ENCODE results near the gene COL15A1. TPM values are rescaled to one million over a fixed set of nuclear protein-coding genes. Genes with fewer than 3 reads are reported as not detected.

COL15A1 gene
- total RNA-seq, 4 donors from 2014 or later = 4.0 to 7.8 (median 6.8) TPM

DNA sequence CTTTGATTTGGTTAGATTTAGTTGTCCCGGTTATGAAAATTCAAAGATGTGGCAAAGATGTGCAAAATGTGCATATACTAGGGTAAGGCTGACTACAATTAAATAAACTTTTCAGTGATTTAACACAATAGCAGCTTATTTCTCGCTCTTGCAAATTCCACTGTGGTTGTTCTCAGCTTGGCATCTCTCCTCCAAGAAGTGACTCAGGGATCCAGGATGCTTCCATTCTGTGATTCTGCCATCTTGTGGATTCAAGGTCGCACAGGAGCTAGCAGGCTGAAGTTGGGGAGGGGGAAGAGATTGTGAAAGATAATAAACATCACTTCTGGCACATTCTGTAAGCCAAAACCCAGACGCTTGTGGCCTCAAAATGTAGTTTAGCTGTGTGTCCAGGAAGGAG is 101.1 kb downstream of the COL15A1 start:
- no peaks in the 10 kb centered on the region for H3K36me3 ChIP-seq
- no peaks in the 10 kb centered on the region for H3K4me1 ChIP-seq
- TF ChIP-seq POLR2A (IDR thresholded peaks at IDR 0.05) = no peak
- TF ChIP-seq CTCF (IDR thresholded peaks at IDR 0.05 in 4 of 5, conservative IDR thresholded peaks at IDR 0.05 in 1 of 5) = no peak
- H3K27ac ChIP-seq = no peak overlapping the region
- no peaks in the 10 kb centered on the region for H3K9me3 ChIP-seq
- in situ Hi-C loops (cut with MboI; ENCODE audit: low sequenced_read_pairs in 4 of 4) = no loop called here
- intact Hi-C loops (cut with DNase I; ENCODE audit: low total_unique reads) = no loop called here
- no peaks in the 10 kb centered on the region for H3K27me3 ChIP-seq
- H3K4me3 ChIP-seq = no peak overlapping the region
- no peak for ATAC-seq
- no peak for DNase-seq

GRCh38 chr9:99046068-99046467 is 102.4 kb downstream of the COL15A1 start:
- Histone ChIP-seq H3K9me3 (no peaks in the 10 kb centered on the region), H3K27me3 (no peaks in the 10 kb centered on the region), H3K4me3 (no peak overlapping the region), H3K27ac (no peak overlapping the region), H3K4me1 (no peaks in the 10 kb centered on the region), H3K36me3 (no peaks in the 10 kb centered on the region)
- ATAC-seq = no peak
- TF ChIP-seq POLR2A (IDR thresholded peaks at IDR 0.05) = no peak
- no peak for TF ChIP-seq CTCF (IDR thresholded peaks at IDR 0.05 in 4 of 5, conservative IDR thresholded peaks at IDR 0.05 in 1 of 5)
- intact Hi-C loops (cut with DNase I; ENCODE audit: low total_unique reads) = no loop called here
- no peak for DNase-seq
- in situ Hi-C loops (cut with MboI; ENCODE audit: low sequenced_read_pairs in 4 of 4) = no loop called here

GRCh38 chr9:99046542-99047071 is 102.9 kb downstream of the COL15A1 start:
- Histone ChIP-seq H3K36me3 (no peaks in the 10 kb centered on the region), H3K27ac (no peak overlapping the region)

DNA sequence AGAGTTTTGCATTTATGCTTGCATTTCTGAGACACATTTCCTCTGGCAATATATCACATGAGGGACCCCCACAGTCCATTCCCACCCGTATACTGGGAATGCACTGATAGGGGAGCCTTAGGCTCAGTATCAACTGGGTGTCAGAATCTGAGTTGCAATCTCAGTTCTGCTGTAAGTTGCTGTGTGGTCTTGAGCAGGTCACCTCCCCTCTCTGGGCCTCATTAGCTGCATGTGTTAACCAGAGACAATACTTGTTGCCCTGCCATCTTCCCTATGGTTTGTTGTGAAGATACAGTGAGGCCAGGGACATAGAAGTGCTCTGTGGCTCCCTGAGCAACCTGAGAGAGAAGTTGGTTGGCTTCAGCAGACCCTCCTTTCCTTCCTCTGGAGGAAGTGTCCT is 105.5 kb downstream of the COL15A1 start:
- in situ Hi-C loops (cut with MboI; ENCODE audit: low sequenced_read_pairs in 4 of 4) = no loop called here
- H3K4me1 ChIP-seq = no peaks in the 10 kb centered on the region
- H3K36me3 ChIP-seq = no peaks in the 10 kb centered on the region
- no peak for ATAC-seq
- H3K27me3 ChIP-seq = no peaks in the 10 kb centered on the region
- intact Hi-C loops (cut with DNase I; ENCODE audit: low total_unique reads) = no loop called here
- TF ChIP-seq CTCF (IDR thresholded peaks at IDR 0.05 in 4 of 5, conservative IDR thresholded peaks at IDR 0.05 in 1 of 5) (no peak), POLR2A (IDR thresholded peaks at IDR 0.05) (no peak)
- no peaks in the 10 kb centered on the region for H3K9me3 ChIP-seq
- no peak overlapping the region for H3K27ac ChIP-seq
- no peak for DNase-seq
- no peak overlapping the region for H3K4me3 ChIP-seq

More at GRCh38 chr9:99046542-99047071, 102.9 kb downstream of the COL15A1 start:
- no peak overlapping the region for H3K4me3 ChIP-seq
- ATAC-seq = no peak
- in situ Hi-C loops (cut with MboI; ENCODE audit: low sequenced_read_pairs in 4 of 4) = no loop called here
- no peaks in the 10 kb centered on the region for H3K4me1 ChIP-seq
- DNase-seq = no peak
- no peaks in the 10 kb centered on the region for H3K27me3 ChIP-seq
- H3K9me3 ChIP-seq = no peaks in the 10 kb centered on the region
- intact Hi-C loops (cut with DNase I; ENCODE audit: low total_unique reads) = no loop called here
- TF ChIP-seq CTCF (IDR thresholded peaks at IDR 0.05 in 4 of 5, conservative IDR thresholded peaks at IDR 0.05 in 1 of 5) = no peak
- no peak for TF ChIP-seq POLR2A (IDR thresholded peaks at IDR 0.05)

- no peak for DNase-seq
- no peaks in the 10 kb centered on the region for H3K9me3 ChIP-seq
- ATAC-seq = no peak
- TF ChIP-seq CTCF (IDR thresholded peaks at IDR 0.05 in 4 of 5, conservative IDR thresholded peaks at IDR 0.05 in 1 of 5) (no peak), POLR2A (IDR thresholded peaks at IDR 0.05) (no peak)
- no peaks in the 10 kb centered on the region for H3K27me3 ChIP-seq
- H3K4me1 ChIP-seq = no peaks in the 10 kb centered on the region
- no peak overlapping the region for H3K27ac ChIP-seq
- intact Hi-C loops (cut with DNase I; ENCODE audit: low total_unique reads) = no loop called here
- in situ Hi-C loops (cut with MboI; ENCODE audit: low sequenced_read_pairs in 4 of 4) = no loop called here
- no peak overlapping the region for H3K4me3 ChIP-seq
- H3K36me3 ChIP-seq = no peaks in the 10 kb centered on the region
Observed at GRCh38 chr9:99049641-99050040, 105.9 kb downstream of the COL15A1 start.

All from gastrocnemius medialis (tissue), 4 donors.